DOHH2 (cell line): ENCODE measurements around the gene ZBTB7A.

Source experiments
- H3F3A ChIP-seq: fragments of 200-600 bp; sonication (generic), shearing (Covaris generic); 2 replicates; pipeline ENCODE4 v1.6.0; 2016; ENCODE audit warnings: antibody characterized with exemption, mild to moderate bottlenecking; ENCODE audit not compliant: control insufficient read depth, insufficient read depth
- H3K27ac ChIP-seq: fragments of 200-600 bp; sonication (generic); 2 replicates; pipeline ENCODE4 v1.5.1; 2014; ENCODE audit warnings: low read depth, mild to moderate bottlenecking, low read length, moderate library complexity
- H3K27me3 ChIP-seq: fragments of 200-600 bp; sonication (generic); 2 replicates; pipeline ENCODE4 v1.6.1; 2014; ENCODE audit warnings: mild to moderate bottlenecking, low read length, mixed read lengths; ENCODE audit not compliant: control insufficient read depth
- H3K36me3 ChIP-seq: fragments of 200-600 bp; sonication (generic); 2 replicates; pipeline ENCODE4 v1.6.1; 2014; ENCODE audit warnings: mild to moderate bottlenecking, low read length, moderate library complexity, mixed read lengths; ENCODE audit not compliant: control insufficient read depth
- H3K4me1 ChIP-seq: fragments of 200-600 bp; sonication (generic); 2 replicates; pipeline ENCODE4 v1.6.1; 2014; ENCODE audit warnings: mild to moderate bottlenecking, low read length, mixed read lengths; ENCODE audit not compliant: control insufficient read depth
- H3K4me2 ChIP-seq: fragments of 200-600 bp; sonication (generic); 2 replicates; pipeline ENCODE4 v1.6.0; 2014; ENCODE audit warnings: mild to moderate bottlenecking, low read length, moderate library complexity
- H3K4me3 ChIP-seq: fragments of 200-600 bp; sonication (generic); 2 replicates; pipeline ENCODE4 v1.5.1; 2014; ENCODE audit warnings: mild to moderate bottlenecking, low read length, mixed read lengths
- H3K79me2 ChIP-seq: fragments of 200-600 bp; sonication (generic); 2 replicates; pipeline ENCODE4 v1.6.1; 2014; ENCODE audit warnings: mild to moderate bottlenecking, low read length, mixed read lengths; ENCODE audit not compliant: control insufficient read depth
- H3K9me2 ChIP-seq: fragments of 200-600 bp; sonication (generic); replicated peaks from 2 replicates; pipeline ENCODE4 v1.6.1; 2014; ENCODE audit warnings: mild to moderate bottlenecking, low read length, mixed read lengths; ENCODE audit not compliant: control insufficient read depth
- H3K9me3 ChIP-seq: fragments of 200-600 bp; sonication (generic); 2 replicates; pipeline ENCODE4 v1.6.1; 2014; ENCODE audit warnings: antibody characterized with exemption, low read length, mixed read lengths; ENCODE audit not compliant: control insufficient read depth, insufficient read depth
- H4K20me1 ChIP-seq: fragments of 200-600 bp; sonication (generic); 2 replicates; pipeline ENCODE4 v1.6.0; 2014; ENCODE audit warnings: low read depth, mild to moderate bottlenecking, antibody characterized with exemption, low read length, moderate library complexity; ENCODE audit not compliant: control insufficient read depth, insufficient read depth
- CTCF ChIP-seq: fragments of 200-600 bp; sonication (generic); IDR thresholded peaks from one replicate; pipeline ENCODE4 v1.5.1; 2014; ENCODE audit warnings: antibody characterized with exemption, mild to moderate bottlenecking, low read depth, low read length; ENCODE audit not compliant: poor library complexity, severe bottlenecking
- EZH2phosphoT487 ChIP-seq: fragments of 200-600 bp; sonication (generic); IDR thresholded peaks from 2 replicates; pipeline ENCODE4 v1.6.1; 2017; ENCODE audit warnings: borderline replicate concordance, mild to moderate bottlenecking, antibody characterized with exemption, low read length, moderate library complexity, mixed read lengths

Gene ZBTB7A

GRCh38 chr19:4096049-4096892, 29.6 kb upstream of the ZBTB7A start:
- no peak overlapping the region for H3K27ac ChIP-seq
- no peaks in the 10 kb centered on the region for H4K20me1 ChIP-seq
- H3K79me2 ChIP-seq: no peaks in the 10 kb centered on the region
- H3K36me3 ChIP-seq: peaks cover 33% of the 10 kb centered on the region
- no peaks in the 10 kb centered on the region for H3K27me3 ChIP-seq
- no peaks in the 10 kb centered on the region for H3K4me1 ChIP-seq
- no peak for TF ChIP-seq CTCF
- no peak for TF ChIP-seq EZH2phosphoT487
- H3K4me2 ChIP-seq: no peak overlapping the region
- no peak overlapping the region for H3K4me3 ChIP-seq
- H3F3A ChIP-seq: no peaks in the 10 kb centered on the region
- H3K9me3 ChIP-seq: no peaks in the 10 kb centered on the region
- H3K9me2 ChIP-seq: no peaks in the 10 kb centered on the region

GRCh38 chr19:4095488-4095844, 28.8 kb upstream of the ZBTB7A start:
- H3K27me3 ChIP-seq: no peaks in the 10 kb centered on the region
- no peaks in the 10 kb centered on the region for H3K9me2 ChIP-seq
- no peaks in the 10 kb centered on the region for H3K4me1 ChIP-seq
- no peaks in the 10 kb centered on the region for H3F3A ChIP-seq
- TF ChIP-seq EZH2phosphoT487 (no peak), CTCF (no peak)
- H3K79me2 ChIP-seq: no peaks in the 10 kb centered on the region
- peaks cover 35% of the 10 kb centered on the region for H3K36me3 ChIP-seq
- no peak overlapping the region for H3K4me2 ChIP-seq
- no peak overlapping the region for H3K27ac ChIP-seq
- no peaks in the 10 kb centered on the region for H3K9me3 ChIP-seq
- H4K20me1 ChIP-seq: no peaks in the 10 kb centered on the region
- H3K4me3 ChIP-seq: no peak overlapping the region

- Histone ChIP-seq H3K27me3 (no peaks in the 10 kb centered on the region), H3K4me2 (no peak overlapping the region), H3K4me3 (no peak overlapping the region), H3F3A (no peaks in the 10 kb centered on the region), H3K36me3 (peaks cover 40% of the 10 kb centered on the region), H4K20me1 (no peaks in the 10 kb centered on the region), H3K9me2 (no peaks in the 10 kb centered on the region), H3K9me3 (no peaks in the 10 kb centered on the region), H3K4me1 (no peaks in the 10 kb centered on the region), H3K79me2 (no peaks in the 10 kb centered on the region), H3K27ac (no peak overlapping the region)
- TF ChIP-seq CTCF (no peak), EZH2phosphoT487 (no peak)
Observed at GRCh38 chr19:4094761-4095487, 28.2 kb upstream of the ZBTB7A start.
